K562 (cell line): Measurements from ENCODE around the gene EEF1A1. TPM values are rescaled to one million over a fixed set of nuclear protein-coding genes. Genes with fewer than 3 reads are reported as not detected.

ENCODE experiments used
- ATAC-seq: fragments of 200-7000 bp; cut with Tn5 transposase; 3 replicates; pipeline ENCODE4 v1.9.1; 2020; ENCODE audit warnings: moderate library complexity
- BruUV-seq: library from RNA; stranded (reverse); fragments of 400-500 nt; replicated peaks from 2 replicates; lab custom pipeline; 2021; lab: Mats Ljungman, UMichigan
- CTCF ChIA-PET: fragments of 300-600 bp; formaldehyde crosslinking; extraction: SDS; loops from one replicate; lab custom pipeline; 2021; ENCODE audit warnings: low intra/inter-chr PET ratio; lab: Yijun Ruan, JAX
- POLR2A ChIA-PET: fragments of 300-600, 350-650 bp; sonication (Branson Sonifier 250); formaldehyde crosslinking; extraction: SDS; loops from one replicate; lab custom pipeline; 2021; ENCODE audit warnings: antibody characterized with exemption, inconsistent platforms; lab: Yijun Ruan, JAX
- DNase-seq, 4 experiments: peaks; one replicate each; pipeline versions ENCODE4 v3.0.0 to v3.0.0-alpha.2; 2011 to 2018; ENCODE audit warnings: low spot score in 3 of 4, mixed read lengths in 3 of 4; ENCODE audit errors: extremely low read depth in 1 of 4
- FAIRE-seq: peaks from 2 replicates; lab custom pipeline; 2011; peaks lifted over from hg19 to GRCh38; lab: Jason Lieb, UNC
- H2AFZ ChIP-seq: 2 replicates; pipeline ENCODE4 v1.6.0; 2011; ENCODE audit warnings: low read depth, low read length, control low read depth, inconsistent platforms
- H3K27ac ChIP-seq: fragments of 200-600 bp; 3 replicates; pipeline ENCODE4 v1.8.0; 2011; ENCODE audit warnings: low read depth, mild to moderate bottlenecking, control low read depth, inconsistent platforms, low read length, moderate library complexity, mixed read lengths; ENCODE audit errors: extremely low read depth
- H3K27me3 ChIP-seq, 2 experiments: fragments of 300-600 bp in 1 of 2; 2 replicates in 1 of 2; 3 replicates in 1 of 2; pipeline versions ENCODE4 v1.6.0 to v1.8.0; 2011; ENCODE audit warnings: inconsistent platforms in 2 of 2, low read length in 2 of 2, mild to moderate bottlenecking in 1 of 2, mixed read lengths in 1 of 2, moderate library complexity in 1 of 2; ENCODE audit not compliant: control insufficient read depth in 2 of 2, insufficient read depth in 2 of 2
- H3K36me3 ChIP-seq: fragments of 300-600 bp; 3 replicates; pipeline ENCODE4 v1.8.0; 2011; ENCODE audit warnings: mild to moderate bottlenecking, low read length, inconsistent platforms; ENCODE audit not compliant: control insufficient read depth, insufficient read depth
- H3K4me1 ChIP-seq, 2 experiments: fragments of 200-600 bp in 1 of 2; replicated peaks in 1 of 2; 2 replicates in 1 of 2; 3 replicates in 1 of 2; pipeline versions ENCODE4 v1.5.1 to v1.8.0; 2011; ENCODE audit warnings: inconsistent platforms in 2 of 2, low read length in 2 of 2, mild to moderate bottlenecking in 1 of 2, mixed read lengths in 1 of 2, moderate library complexity in 1 of 2; ENCODE audit not compliant: control insufficient read depth in 2 of 2, insufficient read depth in 2 of 2
- H3K4me2 ChIP-seq: 2 replicates; pipeline ENCODE4 v1.6.1; 2011; ENCODE audit warnings: low read length, control low read depth, inconsistent platforms, mixed read lengths; ENCODE audit not compliant: insufficient read depth
- H3K4me3 ChIP-seq: fragments of 200-600 bp; sonication (generic), shearing (Covaris generic); 2 replicates; pipeline ENCODE4 v1.5.1; 2016; ENCODE audit warnings: control low read depth, inconsistent platforms
- H3K79me2 ChIP-seq: fragments of 200-600 bp; 3 replicates; pipeline ENCODE4 v1.8.0; 2011; ENCODE audit warnings: low read length, inconsistent platforms; ENCODE audit not compliant: control insufficient read depth, insufficient read depth
- H3K9ac ChIP-seq, 2 experiments: 2 replicates each; pipeline versions ENCODE4 v1.6.0 to v1.6.1; 2011; ENCODE audit warnings: low read depth in 2 of 2, low read length in 2 of 2, control low read depth in 1 of 2, inconsistent platforms in 1 of 2, mild to moderate bottlenecking in 1 of 2, mixed read lengths in 1 of 2; ENCODE audit not compliant: insufficient read depth in 1 of 2
- H3K9me1 ChIP-seq: one replicate; pipeline ENCODE4 v1.6.0; 2011; ENCODE audit warnings: inconsistent platforms, mild to moderate bottlenecking, low read length, moderate library complexity; ENCODE audit not compliant: control insufficient read depth, insufficient read depth
- H3K9me3 ChIP-seq: replicated peaks from 2 replicates; pipeline ENCODE4 v1.5.1; 2011; ENCODE audit warnings: low read depth, low read length, inconsistent platforms; ENCODE audit not compliant: control insufficient read depth, insufficient read depth
- H4K20me1 ChIP-seq: replicated peaks from 2 replicates; pipeline ENCODE4 v1.6.1; 2011; ENCODE audit warnings: low read length, inconsistent platforms, mixed read lengths; ENCODE audit not compliant: control insufficient read depth, insufficient read depth
- BACH1 ChIP-seq: fragments of 200-800 bp; sonication (Bioruptor generic); IDR thresholded peaks from 2 replicates; pipeline ENCODE4 v1.6.1; 2016; ENCODE audit warnings: missing genetic modification characterization, missing compliant biosample characterization
- CREBBP ChIP-seq: IDR thresholded peaks from one replicate; pipeline ENCODE4 v1.6.1; 2012; ENCODE audit warnings: low read depth, mild to moderate bottlenecking, control low read depth, inconsistent platforms, low read length
- CTCF ChIP-seq, 3 experiments: IDR thresholded peaks in 2 of 3; conservative IDR thresholded peaks in 1 of 3; 2 replicates each; pipeline ENCODE4 v1.5.1; 2011 to 2012; ENCODE audit warnings: low read length in 3 of 3, mild to moderate bottlenecking in 3 of 3, control low read depth in 2 of 3, improper control_type of control experiment in 1 of 3, inconsistent platforms in 1 of 3, low read depth in 1 of 3, mixed read lengths in 1 of 3, moderate library complexity in 1 of 3; ENCODE audit not compliant: insufficient read depth in 2 of 3
- E2F8 ChIP-seq: fragments of 450-650 bp; IDR thresholded peaks from 2 replicates; pipeline ENCODE4 v1.7.1; 2018; ENCODE audit warnings: mild to moderate bottlenecking, low read depth; ENCODE audit not compliant: partially characterized antibody
- ESRRB ChIP-seq: fragments of 250-450 bp; sonication (Bioruptor Pico); IDR thresholded peaks from 2 replicates; pipeline ENCODE4 v1.5.0; 2020; ENCODE audit warnings: mild to moderate bottlenecking, moderate library complexity, borderline replicate concordance
- ETS2 ChIP-seq: IDR thresholded peaks from 2 replicates; pipeline ENCODE4 v1.6.1; 2016; ENCODE audit warnings: borderline replicate concordance, missing genetic modification characterization, mild to moderate bottlenecking, moderate library complexity, missing compliant biosample characterization; ENCODE audit not compliant: poor library complexity, severe bottlenecking
- HES1 ChIP-seq: fragments of 450-650 bp; IDR thresholded peaks from 2 replicates; pipeline ENCODE4 v1.6.1; 2016; ENCODE audit warnings: low read depth, mild to moderate bottlenecking, moderate library complexity
- KAT8 ChIP-seq: fragments of 450-650 bp; IDR thresholded peaks from 2 replicates; pipeline ENCODE4 v1.6.1; 2016; ENCODE audit warnings: low read depth, mild to moderate bottlenecking
- MCM5 ChIP-seq: fragments of 450-650 bp; IDR thresholded peaks from 2 replicates; pipeline ENCODE4 v1.6.1; 2016; ENCODE audit warnings: low read depth
- NELFE ChIP-seq: IDR thresholded peaks from 2 replicates; pipeline ENCODE4 v1.6.1; 2011; ENCODE audit warnings: mild to moderate bottlenecking; ENCODE audit not compliant: insufficient read depth, insufficient read length
- PHB ChIP-seq: fragments of 250-450 bp; sonication (Bioruptor Pico); IDR thresholded peaks from 2 replicates; pipeline ENCODE4 v1.5.0; 2021
- RBM15 ChIP-seq: fragments of 200-400 bp; formaldehyde crosslinking; IDR thresholded peaks from 2 replicates; pipeline ENCODE4 v1.6.1; 2018; ENCODE audit warnings: mild to moderate bottlenecking, low read length, moderate library complexity; ENCODE audit not compliant: insufficient read depth
- RFX5 ChIP-seq: IDR thresholded peaks from 2 replicates; pipeline ENCODE4 v1.6.1; 2011; ENCODE audit warnings: low read depth, mild to moderate bottlenecking, improper control_type of control experiment, low read length
- SUPT5H ChIP-seq: fragments of 450-650 bp; IDR thresholded peaks from 2 replicates; pipeline ENCODE4 v1.6.1; 2016
- ZNF121 ChIP-seq: sonication (generic); formaldehyde crosslinking; conservative IDR thresholded peaks from 2 replicates; pipeline ENCODE4 v1.8.0; 2022; ENCODE audit warnings: missing genetic modification reagents
- ZNF133 ChIP-seq: fragments of 250-450 bp; sonication (Bioruptor Pico); IDR thresholded peaks from 2 replicates; pipeline ENCODE4 v1.4.0; 2020; ENCODE audit warnings: mild to moderate bottlenecking
- ZNF324 ChIP-seq: fragments of 250-450 bp; sonication (Bioruptor Pico); IDR thresholded peaks from 2 replicates; pipeline ENCODE4 v1.4.0; 2020; ENCODE audit warnings: mild to moderate bottlenecking
- WGBS: fragments of 100-300 bp; shearing (Covaris generic); methylation state at CpG from one replicate; pipeline ENCODE4 v1.1.6; 2016; ENCODE audit warnings: low coverage, mixed read lengths; ENCODE audit not compliant: insufficient coverage; ENCODE audit errors: missing lambda C conversion rate; 5-methylcytosine and 5-hydroxymethylcytosine counted together
- in situ Hi-C: fragments of 300-500 bp; cut with MboI; formaldehyde crosslinking; loops from 4 replicates; pipeline ENCODE4 v1.15.0; 2018; ENCODE audit warnings: inconsistent platforms, mixed read lengths
- intact Hi-C: fragments of 100-400 bp; cut with micrococcal nuclease; formaldehyde crosslinking; loops from 2 replicates; pipeline ENCODE4 v1.14.2; 2022
- polyA plus RNA-seq, 8 experiments: library from polyadenylated mRNA; depleted of rRNA in 4 of 8; stranded (reverse) in 5 of 8; unstranded in 3 of 8; fragments of >200 nt; fragmentation: Nextera tagmentation in 2 of 8; fragmentation: Illumina TruSeq in 1 of 8; extraction: Ambion mirVana in 2 of 8; extraction: Trizol in 1 of 8; gene quantifications; 2 replicates each; pipeline versions ENCODE4 v1.2.1 to v1.2.3, GENCODE V29; 2011 to 2014; ENCODE audit warnings: inconsistent platforms in 1 of 8, missing spikeins in 1 of 8
- total RNA-seq, 7 experiments: library from RNA; depleted of rRNA in 6 of 7; stranded (reverse); fragments of >200 nt in 6 of 7; fragmentation: Illumina TruSeq in 2 of 7; extraction: Trizol in 2 of 7; gene quantifications; 2 replicates each; pipeline versions ENCODE4 v1.2.1 to v1.2.3, GENCODE V29; 2011 to 2021; ENCODE audit warnings: low replicate concordance in 1 of 7

EEF1A1 gene
- total and polyA plus RNA-seq, 9 of the 15 experiments (the other 6 are each of a cell fraction or from before 2014, with no cell fraction given) = 6,453 to 17,323 (median 11,082) TPM

- H3K9ac ChIP-seq = no peak overlapping the region
- no peak overlapping the region for H3K4me2 ChIP-seq
- no peaks in the 10 kb centered on the region for H3K4me1 ChIP-seq
- no peak for TF ChIP-seq NELFE
- TF ChIP-seq CREBBP = no peak
- TF ChIP-seq RBM15 = no peak
- no peak for TF ChIP-seq ETS2
- no peak for TF ChIP-seq PHB (CRISPR knock-in tag)
- no peak for TF ChIP-seq KAT8
- no peak for TF ChIP-seq E2F8
- no peak for TF ChIP-seq ESRRB (CRISPR knock-in tag)
- TF ChIP-seq MCM5 = no peak
- no peak for TF ChIP-seq RFX5
- TF ChIP-seq ZNF324 (CRISPR knock-in tag) = no peak
- no peak for TF ChIP-seq BACH1 (tag)
- peak; percentile 63; the same call in 1 of the 2 replicates for TF ChIP-seq ZNF121 (CRISPR knock-in tag)
- no peak for TF ChIP-seq HES1
- TF ChIP-seq CTCF (IDR thresholded peaks at IDR 0.05 in 2 of 3, conservative IDR thresholded peaks at IDR 0.05 in 1 of 3; ENCODE audit: insufficient read depth in 2 of 3, low read depth in 1 of 3, low read length in 3 of 3) = no peak
- TF ChIP-seq ZNF133 (CRISPR knock-in tag) = no peak
- TF ChIP-seq SUPT5H = 0 out of 2 replicates have a peak, but pooled peaks have one; percentile 15
- H3K27ac ChIP-seq = no peak overlapping the region
- no peaks in the 10 kb centered on the region for H3K9me1 ChIP-seq
- H3K79me2 ChIP-seq = no peaks in the 10 kb centered on the region
- POLR2A ChIA-PET = interaction anchor here (0.6 to 2.8 kb wide), 4 partner anchors 9 to 18 kb away, joined by 3 to 26 read pairs (median 3); partner anchors contain the start of gene EEF1A1
- intact Hi-C loops = no loop called here
- CTCF ChIA-PET = no interaction called here
- H2AFZ ChIP-seq = no peak overlapping the region
- H3K36me3 ChIP-seq = peaks cover 38% of the 10 kb centered on the region; the same call in 2 of the 3 replicates
- WGBS = 31% methylated on average over 2 of the region's 2 CpGs
- BruUV-seq = no TSS peak
- H4K20me1 ChIP-seq = no peaks in the 10 kb centered on the region
- peak; percentile 21; the same call in 2 of the 3 replicates for ATAC-seq
- H3K4me3 ChIP-seq = no peak overlapping the region
- no peak for FAIRE-seq
- H3K9me3 ChIP-seq = no peaks in the 10 kb centered on the region
- no peak for DNase-seq
- in situ Hi-C loops = no loop called here
- H3K27me3 ChIP-seq = no peaks in the 10 kb centered on the region
Measured at GRCh38 chr6:73503027-73503772, 17.6 kb downstream of the EEF1A1 start.
